HG03135 (cell line): Measurements from ENCODE around the gene PYGB.
"Not testable (repeated sequence)": the region's sequence is repeated elsewhere in the genome, so short reads cannot be mapped to it uniquely, and the experiment has no call there.

Experiments used
- ATAC-seq: cut with Tn5 transposase; IDR thresholded peaks from one replicate; pipeline ENCODE4 v1.9.1; 2021; ENCODE audit warnings: mild to moderate bottlenecking, moderate library complexity; ENCODE audit not compliant: unreplicated experiment

Gene PYGB

GRCh38 chr20:25325997-25326396, 78.1 kb downstream of the PYGB start:
- ATAC-seq, result no peak

GRCh38 chr20:25327521-25328235, 79.8 kb downstream of the PYGB start:
- no peak for ATAC-seq

GRCh38 chr20:25328954-25329498, 81.1 kb downstream of the PYGB start:
- ATAC-seq, result no peak

- not testable (repeated sequence) for ATAC-seq
Measured at GRCh38 chr20:25334972-25335371, 87.1 kb downstream of the PYGB start.

GRCh38 chr20:25336561-25337422, 88.9 kb downstream of the PYGB start:
- no peak for ATAC-seq

- no peak for ATAC-seq
Measured at GRCh38 chr20:25338112-25339023, 90.5 kb downstream of the PYGB start.

GRCh38 chr20:25339608-25340007, 91.7 kb downstream of the PYGB start:
- no peak for ATAC-seq

GRCh38 chr20:25340380-25340779, 92.5 kb downstream of the PYGB start:
- ATAC-seq, result no peak

GRCh38 chr20:25341716-25342680, 94.1 kb downstream of the PYGB start:
- ATAC-seq, result no peak

GRCh38 chr20:25344634-25345033, 96.7 kb downstream of the PYGB start:
- no peak for ATAC-seq

GRCh38 chr20:25345721-25346120, 97.8 kb downstream of the PYGB start:
- ATAC-seq, result no peak

- no peak for ATAC-seq
Measured at GRCh38 chr20:25346349-25346748, 98.5 kb downstream of the PYGB start.
